Skin epidermis (tissue), 12 donors: ENCODE measurements around the gene EPHA6.
"Not testable (repeated sequence)": the region's sequence is repeated elsewhere in the genome, so short reads cannot be mapped to it uniquely, and the experiment has no call there.

Source experiments
- H3K27ac ChIP-seq, 21 experiments: fragments of 200-600 bp; sonication (generic) in 11 of 21; one replicate each; pipeline ENCODE4 v1.5.0; 2020; ENCODE audit warnings: mild to moderate bottlenecking in 3 of 21, inconsistent platforms in 2 of 21, moderate library complexity in 2 of 21
- H3K4me3 ChIP-seq, 7 experiments: fragments of 200-600 bp; sonication (generic) in 2 of 7; one replicate each; pipeline ENCODE4 v1.5.0; 2020; ENCODE audit warnings: inconsistent platforms in 2 of 7, mild to moderate bottlenecking in 2 of 7, moderate library complexity in 1 of 7

Gene EPHA6

GRCh38 chr3:97009427-97010019, 195.1 kb downstream of the EPHA6 start:
- Histone ChIP-seq H3K4me3 (no peak overlapping the region), H3K27ac (no peak overlapping the region)

DNA sequence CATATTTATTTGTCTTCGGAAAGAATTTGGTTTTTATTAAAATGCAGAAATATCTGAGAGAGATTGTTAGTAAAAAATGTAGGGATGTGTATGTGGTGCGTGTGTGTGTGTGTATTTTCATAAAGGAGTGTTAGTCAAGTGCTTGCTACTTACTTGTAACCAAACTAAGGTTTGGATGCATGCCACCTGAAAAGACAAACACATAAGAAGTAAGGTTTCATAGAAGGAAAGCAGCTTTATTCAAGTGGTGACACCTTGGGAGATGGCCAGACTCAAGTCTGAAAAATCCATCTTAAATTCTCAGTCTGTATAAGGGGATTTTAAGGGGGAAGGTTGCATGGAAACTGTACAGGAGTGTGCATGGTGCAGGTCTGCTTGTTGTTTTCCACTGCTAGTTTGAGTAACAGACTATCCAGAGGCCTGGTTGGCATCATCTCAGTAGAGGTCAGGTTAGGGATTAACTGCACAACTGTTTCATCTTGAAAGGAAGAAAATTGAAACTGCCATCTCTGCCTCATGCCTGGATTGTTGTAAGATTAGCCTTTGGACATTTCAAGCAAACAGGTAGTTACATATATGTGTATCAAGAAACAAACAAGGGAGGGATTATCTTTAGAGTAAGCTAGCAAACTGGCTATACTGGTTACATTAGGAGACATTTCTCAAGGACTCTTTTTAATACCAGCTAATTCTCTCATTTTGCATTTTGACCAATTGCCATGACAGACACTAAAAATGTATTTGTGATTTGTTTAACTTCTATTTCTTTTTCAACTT, 196.7 kb downstream of the EPHA6 start:
- no peak overlapping the region for H3K27ac ChIP-seq
- no peak overlapping the region for H3K4me3 ChIP-seq

- no peak overlapping the region for H3K4me3 ChIP-seq
These were observed 207.4 kb downstream of the EPHA6 start for GRCh38 chr3:97021778-97022177.

GRCh38 chr3:97025612-97026011, 211.2 kb downstream of the EPHA6 start:
- not testable (repeated sequence) for H3K27ac ChIP-seq, H3K4me3 ChIP-seq

More at GRCh38 chr3:97021778-97022177, 207.4 kb downstream of the EPHA6 start:
- no peak overlapping the region for H3K27ac ChIP-seq

GRCh38 chr3:97029972-97030371, 215.6 kb downstream of the EPHA6 start:
- Histone ChIP-seq H3K4me3 (no peak overlapping the region), H3K27ac (no peak overlapping the region)

DNA sequence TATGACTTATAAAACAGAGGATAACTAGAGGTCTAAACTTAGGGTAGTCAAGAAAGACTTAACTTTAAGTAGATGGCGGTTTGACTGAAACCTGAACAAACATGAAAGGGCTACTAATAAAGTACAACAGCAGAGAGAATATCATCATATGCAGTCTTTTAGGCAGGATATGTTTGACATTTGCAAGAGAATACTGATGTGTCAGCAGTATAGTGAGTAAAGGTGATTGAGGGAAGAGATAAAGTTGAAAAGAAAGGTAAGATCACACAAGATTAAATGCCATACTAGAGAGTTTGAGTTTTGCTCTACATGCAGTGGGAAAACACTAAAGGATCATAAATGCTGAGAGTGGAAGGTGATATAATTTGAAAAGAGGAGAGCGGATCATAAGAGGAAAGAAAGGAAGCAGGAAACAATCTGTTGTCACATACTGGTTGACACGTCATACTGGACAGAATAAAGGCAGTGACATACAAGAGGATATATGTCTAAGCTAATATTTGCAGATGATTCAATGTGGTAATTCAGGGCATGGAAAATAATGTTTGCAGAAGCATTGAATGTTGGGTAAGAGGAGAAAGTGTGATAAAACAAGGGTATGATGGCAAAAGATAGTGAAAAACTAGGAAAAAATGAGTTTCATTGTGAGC, 223.0 kb downstream of the EPHA6 start:
- no peak overlapping the region for H3K27ac ChIP-seq
- no peak overlapping the region for H3K4me3 ChIP-seq

- H3K4me3 ChIP-seq: no peak overlapping the region
- no peak overlapping the region for H3K27ac ChIP-seq
These were observed 229.0 kb downstream of the EPHA6 start for GRCh38 chr3:97043411-97043810.

- no peak overlapping the region for H3K27ac ChIP-seq
- H3K4me3 ChIP-seq: no peak overlapping the region
These were observed 243.0 kb downstream of the EPHA6 start for GRCh38 chr3:97057365-97057764.

DNA sequence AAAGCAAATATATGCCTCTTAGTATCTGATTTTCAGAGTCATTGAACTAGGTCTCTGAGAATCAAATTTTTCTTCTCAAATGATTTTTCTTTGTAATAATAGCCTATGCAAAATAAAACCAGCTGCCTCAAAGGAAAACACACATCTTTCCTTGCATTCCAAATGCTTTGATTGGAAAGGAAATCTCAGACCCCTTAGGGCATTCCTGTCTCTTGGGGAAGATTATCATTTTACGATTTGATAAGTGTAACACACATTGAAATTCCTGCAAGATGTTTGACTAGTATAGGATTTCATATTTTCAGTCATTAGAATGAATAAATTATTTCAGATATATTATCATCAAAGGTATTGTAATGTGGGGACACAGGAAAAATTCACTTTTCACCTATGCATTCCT, 244.8 kb downstream of the EPHA6 start:
- H3K4me3 ChIP-seq: no peak overlapping the region

GRCh38 chr3:97066531-97066930, 252.1 kb downstream of the EPHA6 start:
- no peak overlapping the region for H3K4me3 ChIP-seq

More for the DNA sequence above, 244.8 kb downstream of the EPHA6 start:
- H3K27ac ChIP-seq: no peak overlapping the region

GRCh38 chr3:97070302-97070701, 255.9 kb downstream of the EPHA6 start:
- no peak overlapping the region for H3K4me3 ChIP-seq

More at GRCh38 chr3:97066531-97066930, 252.1 kb downstream of the EPHA6 start:
- no peak overlapping the region for H3K27ac ChIP-seq

DNA sequence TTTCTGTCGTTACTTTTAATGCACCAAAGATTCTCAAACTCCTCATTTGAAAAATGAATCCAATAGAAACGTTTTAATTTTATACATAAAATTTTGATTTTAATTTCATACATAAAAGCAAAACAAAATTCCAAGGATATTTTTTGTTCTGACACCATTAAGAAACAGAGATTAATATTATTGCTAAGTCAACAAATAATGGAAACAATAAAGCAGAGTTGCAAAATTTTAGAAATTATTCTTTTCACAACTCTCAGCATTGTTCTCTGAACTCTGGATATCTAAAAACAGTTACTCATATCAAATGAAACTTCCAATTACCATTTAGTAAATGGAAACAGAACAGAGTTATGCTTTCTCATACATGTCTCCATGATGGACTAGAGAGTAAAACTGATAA, 260.2 kb downstream of the EPHA6 start:
- Histone ChIP-seq H3K27ac (no peak overlapping the region), H3K4me3 (no peak overlapping the region)

More at GRCh38 chr3:97070302-97070701, 255.9 kb downstream of the EPHA6 start:
- H3K27ac ChIP-seq: no peak overlapping the region

GRCh38 chr3:97076673-97077072, 262.3 kb downstream of the EPHA6 start:
- no peak overlapping the region for H3K4me3 ChIP-seq
- no peak overlapping the region for H3K27ac ChIP-seq

DNA sequence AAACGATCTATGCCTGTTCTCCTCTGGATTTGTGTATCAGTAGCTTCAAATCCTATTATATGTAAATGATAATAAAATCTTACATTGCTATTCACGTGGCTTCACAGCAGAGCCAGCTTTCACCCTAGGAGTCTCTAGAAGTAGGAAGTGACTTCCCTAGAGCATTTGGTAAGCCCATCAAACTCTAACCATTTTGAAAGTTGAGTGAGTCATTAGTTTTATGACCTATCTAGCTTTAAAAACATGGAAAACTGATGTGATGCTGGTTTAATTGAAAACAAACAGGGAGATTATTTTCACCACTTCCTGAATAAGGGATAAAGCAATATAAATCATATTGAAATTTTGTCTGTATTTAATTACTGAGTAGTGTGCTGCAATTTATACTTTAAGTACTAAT, 275.2 kb downstream of the EPHA6 start:
- Histone ChIP-seq H3K27ac (no peak overlapping the region), H3K4me3 (no peak overlapping the region)

DNA sequence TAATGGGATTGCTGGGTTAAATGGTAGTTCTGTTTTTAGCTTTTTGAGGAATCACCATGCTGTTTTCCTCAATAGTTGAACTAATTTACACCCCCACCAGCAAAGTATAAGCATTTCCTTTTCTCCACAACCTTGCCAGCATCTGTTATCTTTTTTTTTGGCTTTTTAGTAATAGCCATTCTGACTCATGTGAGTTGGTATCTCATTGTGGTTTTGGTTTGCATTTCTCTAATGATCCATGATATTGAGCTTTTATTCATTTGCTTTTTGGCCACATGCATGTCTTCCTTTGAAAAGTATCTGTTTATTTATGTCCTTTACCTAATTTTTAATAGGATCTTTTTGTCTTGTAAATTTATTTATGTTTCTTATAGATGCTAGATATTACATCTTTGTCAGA, 288.2 kb downstream of the EPHA6 start:
- no peak overlapping the region for H3K27ac ChIP-seq
- H3K4me3 ChIP-seq: no peak overlapping the region

- Histone ChIP-seq H3K27ac (no peak overlapping the region), H3K4me3 (no peak overlapping the region)
These were observed 291.7 kb downstream of the EPHA6 start for GRCh38 chr3:97105989-97106651.

- H3K4me3 ChIP-seq: no peak overlapping the region
- no peak overlapping the region for H3K27ac ChIP-seq
These were observed 292.2 kb downstream of the EPHA6 start for GRCh38 chr3:97106652-97106989.

GRCh38 chr3:97108136-97108535, 293.7 kb downstream of the EPHA6 start:
- Histone ChIP-seq H3K27ac (no peak overlapping the region), H3K4me3 (no peak overlapping the region)

- no peak overlapping the region for H3K27ac ChIP-seq
- H3K4me3 ChIP-seq: no peak overlapping the region
These were observed 296.9 kb downstream of the EPHA6 start for GRCh38 chr3:97111244-97111643.

DNA sequence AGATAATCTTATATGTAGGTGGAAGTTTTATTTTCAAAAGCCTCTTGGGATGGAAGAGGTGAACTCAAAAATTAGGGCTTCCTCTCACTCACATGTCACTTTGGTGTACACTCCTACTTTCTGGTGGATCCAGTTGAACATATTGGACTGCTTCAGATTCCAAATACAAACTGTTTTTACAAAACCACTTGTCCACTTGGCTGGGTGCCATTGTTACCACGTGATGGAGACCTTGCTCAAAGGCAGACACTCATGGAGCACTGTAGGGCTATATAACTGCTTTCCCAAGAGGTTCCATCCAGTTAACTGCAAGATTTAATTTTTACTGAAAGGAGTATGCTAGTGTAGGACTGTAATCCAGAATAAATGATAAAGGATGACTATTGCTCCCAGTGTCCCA, 307.0 kb downstream of the EPHA6 start:
- no peak overlapping the region for H3K4me3 ChIP-seq

More for the DNA sequence above, 307.0 kb downstream of the EPHA6 start:
- no peak overlapping the region for H3K27ac ChIP-seq
